ENCODE measurements around the gene ARFRP1.
A peak's percentile ranks its signal among the peaks of the same experiment; 100 is the strongest.

- no peak; the same call in 1 of the 2 replicates for TF ChIP-seq PRMT3 (CRISPR knock-in tag; IDR thresholded peaks at IDR 0.05; ENCODE audit: borderline replicate concordance, low read depth)
- TF ChIP-seq POLR2A (IDR thresholded peaks at IDR 0.05; ENCODE audit: insufficient read depth in 1 of 2, low read depth in 2 of 2, low read length in 2 of 2), result peak; percentile 33 to 62; a peak in 1 of 4 replicates
- TF ChIP-seq CTCF (CRISPR knock-in tag; IDR thresholded peaks at IDR 0.05), result peak; percentile 26
- no peak for TF ChIP-seq SKI (IDR thresholded peaks at IDR 0.05; ENCODE audit: partially characterized antibody)
- no peak for TF ChIP-seq U2AF2 (IDR thresholded peaks at IDR 0.05; ENCODE audit: low read depth, low read length)
- peak in 1 of 2 experiments; percentile 13; a peak in 1 of 4 replicates for TF ChIP-seq EP300 (IDR thresholded peaks at IDR 0.05; ENCODE audit: low read depth in 2 of 2, low read length in 2 of 2)
- no peak for TF ChIP-seq EP300 (CRISPR knock-in tag; IDR thresholded peaks at IDR 0.05; ENCODE audit: borderline replicate concordance)
- TF ChIP-seq ZNF138 (CRISPR knock-in tag; IDR thresholded peaks at IDR 0.05; ENCODE audit: low read depth), result no peak
- no peak for TF ChIP-seq CEBPB (IDR thresholded peaks at IDR 0.05; ENCODE audit: borderline replicate concordance, low read depth, low read length)
- no peak for TF ChIP-seq FOSL1 (CRISPR knock-in tag; IDR thresholded peaks at IDR 0.05; ENCODE audit: borderline replicate concordance)
These were observed 55.4 kb downstream of the ARFRP1 start for GRCh38 chr20:63652192-63652980.
